GM19035 (cell line): Measurements from ENCODE around the gene PRR7.

Source experiments
- ATAC-seq: cut with Tn5 transposase; IDR thresholded peaks from one replicate; pipeline ENCODE4 v1.9.1; 2021; ENCODE audit not compliant: unreplicated experiment

The PRR7 gene

DNA sequence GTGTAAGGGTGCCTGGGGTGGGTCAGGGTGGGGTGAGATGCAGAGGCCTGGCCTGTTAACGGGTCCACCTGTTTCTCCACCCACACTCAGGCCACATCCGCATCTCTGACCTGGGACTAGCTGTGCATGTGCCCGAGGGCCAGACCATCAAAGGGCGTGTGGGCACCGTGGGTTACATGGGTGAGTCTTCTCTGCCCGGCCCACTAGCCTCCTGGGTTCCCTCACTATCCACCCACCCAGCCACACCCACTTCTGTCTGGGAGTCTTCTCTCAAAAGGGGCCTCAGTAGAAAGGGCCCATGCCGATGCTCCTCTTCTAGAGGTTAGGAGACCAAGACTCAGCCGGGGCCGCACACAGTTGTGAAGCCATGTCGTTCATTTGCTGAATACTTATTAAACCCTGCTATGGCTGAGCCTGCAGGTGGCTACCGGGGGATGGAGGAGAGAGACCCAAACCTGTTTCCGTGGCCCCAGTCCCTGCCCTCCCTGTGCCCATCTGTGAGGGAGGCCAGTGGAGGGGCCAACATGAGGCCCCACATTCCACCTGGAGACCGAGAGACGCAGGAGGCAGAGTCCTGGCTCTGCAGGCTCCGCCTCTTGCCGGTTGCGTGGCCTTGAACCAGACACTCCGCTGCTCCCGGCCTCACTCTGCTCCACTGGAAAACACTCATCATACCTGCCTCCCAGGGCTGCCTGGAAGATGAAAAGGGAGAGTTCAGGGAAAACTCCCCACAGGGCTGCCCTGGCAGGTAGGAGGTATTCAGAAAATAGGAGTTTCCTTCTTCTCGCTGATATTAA lies 11.5 kb upstream of the PRR7 start:
- ATAC-seq = no peak

DNA sequence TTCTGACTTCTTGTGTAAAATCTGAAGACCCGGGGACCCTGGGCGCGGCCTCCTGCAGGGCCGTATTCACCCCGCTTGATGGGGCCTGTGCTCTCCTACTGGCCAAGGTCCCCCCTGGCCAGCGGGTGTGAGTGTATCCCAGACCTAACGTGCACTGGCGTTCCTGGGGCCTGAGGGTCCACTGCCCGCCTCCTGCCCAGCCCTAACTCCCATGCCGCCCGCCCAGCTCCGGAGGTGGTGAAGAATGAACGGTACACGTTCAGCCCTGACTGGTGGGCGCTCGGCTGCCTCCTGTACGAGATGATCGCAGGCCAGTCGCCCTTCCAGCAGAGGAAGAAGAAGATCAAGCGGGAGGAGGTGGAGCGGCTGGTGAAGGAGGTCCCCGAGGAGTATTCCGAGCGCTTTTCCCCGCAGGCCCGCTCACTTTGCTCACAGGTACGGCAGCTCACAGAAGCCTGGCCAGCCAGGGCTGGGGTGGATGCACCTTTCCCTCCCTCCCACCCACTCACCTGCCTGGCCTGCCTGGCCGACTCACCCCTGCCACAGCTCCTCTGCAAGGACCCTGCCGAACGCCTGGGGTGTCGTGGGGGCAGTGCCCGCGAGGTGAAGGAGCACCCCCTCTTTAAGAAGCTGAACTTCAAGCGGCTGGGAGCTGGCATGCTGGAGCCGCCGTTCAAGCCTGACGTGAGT lies 10.6 kb upstream of the PRR7 start:
- ATAC-seq = no peak

DNA sequence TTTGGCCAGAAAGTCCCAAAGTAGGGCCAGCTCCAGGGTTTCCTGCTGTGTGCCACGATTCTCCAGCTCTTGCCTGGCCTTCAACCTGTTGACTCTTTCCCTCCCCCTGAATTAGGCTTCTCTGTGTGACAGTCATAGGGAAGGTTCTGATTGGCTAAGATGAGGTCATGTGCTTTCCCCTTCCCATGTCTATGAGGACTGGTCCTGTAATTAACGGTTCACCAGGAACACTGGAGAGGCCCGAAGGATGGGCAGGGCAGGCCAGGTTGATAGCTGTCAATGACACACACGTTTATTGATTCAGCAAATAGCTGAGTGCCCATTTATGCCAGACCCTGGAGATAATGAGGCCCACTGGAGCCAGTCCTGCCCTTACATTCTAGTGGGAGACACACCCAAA lies 9.0 kb upstream of the PRR7 start:
- no peak for ATAC-seq

DNA sequence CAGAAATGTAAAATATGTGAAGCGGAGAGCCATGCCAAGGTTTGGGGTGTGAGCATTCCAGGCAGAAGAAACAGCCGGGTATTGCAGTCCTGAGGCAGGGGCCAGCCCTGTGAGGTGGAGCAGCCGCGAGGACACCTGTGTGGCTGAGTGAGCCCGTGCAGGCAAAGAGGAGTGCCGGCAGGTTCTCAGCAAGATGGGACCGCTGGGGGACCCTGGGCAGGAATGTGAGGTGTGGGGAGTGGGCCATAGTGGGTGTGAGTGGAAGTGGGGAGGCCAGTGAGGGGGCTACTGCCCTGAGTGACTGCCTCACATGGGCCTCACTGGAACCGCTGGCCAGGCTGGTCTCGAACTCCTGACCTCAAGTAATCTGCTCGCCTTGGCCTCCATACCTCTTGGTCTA lies 8.1 kb upstream of the PRR7 start:
- ATAC-seq = no peak

DNA sequence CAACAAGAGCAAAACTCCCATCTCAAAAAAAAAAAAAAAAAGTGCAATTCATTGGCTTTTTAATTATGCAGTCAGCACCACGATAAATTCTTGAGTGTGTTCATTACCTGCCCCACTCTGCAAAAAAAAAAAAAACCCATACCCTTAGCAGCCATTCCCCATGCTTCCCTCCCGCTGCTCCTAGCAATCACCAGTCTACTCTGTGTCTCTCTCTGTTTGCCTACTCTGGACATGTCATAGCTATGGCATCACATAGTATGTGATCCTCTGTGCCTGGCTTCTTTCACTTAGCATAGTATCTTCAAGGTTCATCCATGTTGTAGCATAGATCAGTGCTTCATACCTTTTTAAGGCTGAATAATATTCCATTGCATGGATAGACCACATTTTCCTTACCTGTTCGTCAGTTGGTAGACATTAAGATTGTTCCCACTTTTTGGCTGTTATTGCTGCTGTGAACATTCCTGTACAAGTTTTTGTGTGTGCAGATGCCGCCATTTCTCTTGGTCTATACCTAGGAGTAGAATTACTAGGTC lies 7.0 kb upstream of the PRR7 start:
- ATAC-seq = no peak

DNA sequence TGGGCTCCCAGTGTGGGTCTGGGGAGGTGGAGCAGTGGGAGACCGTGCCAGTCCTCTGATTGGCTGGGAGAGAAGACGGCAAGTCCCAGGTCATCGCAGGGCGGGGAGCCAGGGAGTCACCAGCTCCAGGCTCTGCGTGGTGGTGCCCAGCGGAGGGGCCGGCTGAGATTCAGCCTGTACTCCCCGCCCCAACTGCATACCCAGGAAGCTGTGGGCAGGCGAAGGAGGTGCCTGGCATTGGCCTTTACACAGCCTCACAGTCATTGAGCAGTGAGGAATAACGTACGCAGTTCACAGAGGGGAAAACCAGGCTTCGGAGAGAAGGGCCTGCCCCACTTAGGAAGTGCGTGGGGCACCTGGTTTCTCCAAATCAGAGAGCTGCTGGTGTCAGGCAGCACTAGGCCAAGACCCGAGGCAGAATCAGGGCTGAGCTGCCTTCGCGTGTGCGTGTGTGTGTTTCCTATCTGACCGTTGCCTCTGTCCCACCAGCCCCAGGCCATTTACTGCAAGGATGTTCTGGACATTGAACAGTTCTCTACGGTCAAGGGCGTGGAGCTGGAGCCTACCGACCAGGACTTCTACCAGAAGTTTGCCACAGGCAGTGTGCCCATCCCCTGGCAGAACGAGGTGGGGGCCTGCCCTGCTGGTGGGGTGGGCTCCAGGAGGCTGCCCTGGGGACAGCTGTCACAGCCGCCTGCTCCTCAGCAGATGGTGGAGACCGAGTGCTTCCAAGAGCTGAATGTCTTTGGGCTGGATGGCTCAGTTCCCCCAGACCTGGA lies 6.2 kb upstream of the PRR7 start:
- no peak for ATAC-seq

DNA sequence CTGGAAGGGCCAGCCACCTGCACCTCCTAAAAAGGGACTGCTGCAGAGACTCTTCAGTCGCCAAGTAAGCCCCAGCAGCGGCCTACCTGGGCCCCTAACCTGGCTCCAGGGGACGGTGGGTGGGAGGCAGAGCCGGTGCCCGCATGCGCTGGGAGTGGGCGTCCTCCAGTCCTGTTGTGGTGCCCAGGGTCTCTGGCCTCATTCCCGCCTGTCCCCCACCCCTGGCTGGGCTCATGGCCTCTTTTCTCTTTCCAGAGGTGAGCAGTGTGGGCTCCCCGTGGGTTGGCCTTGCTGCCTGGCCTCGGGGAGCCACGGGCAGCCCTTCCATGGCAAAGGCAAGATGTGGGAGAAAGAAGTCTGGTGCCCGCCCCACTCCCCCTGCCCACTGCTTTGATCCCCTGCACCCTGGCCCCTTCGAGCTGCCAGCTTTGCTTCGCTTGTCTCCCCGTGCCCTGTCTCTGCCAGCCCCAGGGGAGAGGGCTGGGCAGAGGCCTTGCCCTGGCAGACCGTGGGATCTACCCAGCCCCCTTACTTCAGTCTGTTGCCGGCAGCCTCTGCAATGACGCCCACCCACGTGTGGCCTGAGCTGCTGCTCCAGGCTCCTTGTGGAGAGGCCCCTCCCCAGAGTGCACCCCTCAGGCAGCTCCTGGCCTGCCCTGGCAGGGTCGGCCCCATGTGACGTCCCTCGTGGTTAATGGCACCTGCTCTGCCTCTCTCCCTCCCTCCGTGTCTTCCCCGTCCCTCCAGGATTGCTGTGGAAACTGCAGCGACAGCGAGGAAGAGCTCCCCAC lies 5.4 kb upstream of the PRR7 start:
- no peak for ATAC-seq

DNA sequence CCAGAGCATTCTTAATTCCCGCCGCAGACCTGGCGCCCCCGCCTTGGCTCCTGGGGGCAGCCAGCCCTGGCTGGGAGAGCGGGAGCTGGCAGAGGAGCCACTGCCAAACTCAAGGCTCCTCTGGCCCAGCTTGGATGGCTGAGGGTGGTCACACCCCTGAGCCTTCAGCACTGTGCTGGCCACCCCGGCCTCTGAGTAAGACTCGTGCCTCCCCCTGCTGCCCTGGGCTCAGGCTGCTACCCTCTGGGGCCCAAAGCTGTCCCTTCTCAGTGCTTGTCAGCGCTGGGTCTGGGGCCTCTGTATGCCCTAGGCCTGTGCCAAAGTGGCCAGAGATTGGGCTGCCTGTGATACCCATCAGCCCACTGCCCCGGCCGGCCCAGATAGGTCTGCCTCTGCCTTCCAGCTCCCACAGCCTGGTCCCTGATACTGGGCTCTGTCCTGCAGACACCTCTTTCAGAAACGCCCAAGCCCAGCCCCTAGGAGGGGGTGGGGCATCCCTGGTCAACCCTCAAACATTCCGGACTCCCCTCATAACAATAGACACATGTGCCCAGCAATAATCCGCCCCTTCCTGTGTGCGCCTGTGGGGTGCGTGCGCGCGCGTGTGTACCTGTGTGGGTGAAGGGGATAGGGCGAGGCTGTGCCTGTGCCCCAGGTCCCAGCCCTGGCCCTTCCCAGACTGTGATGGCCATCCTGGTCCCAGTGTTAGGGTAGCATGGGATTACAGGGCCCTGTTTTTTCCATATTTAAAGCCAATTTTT lies 4.4 kb upstream of the PRR7 start:
- no peak for ATAC-seq

DNA sequence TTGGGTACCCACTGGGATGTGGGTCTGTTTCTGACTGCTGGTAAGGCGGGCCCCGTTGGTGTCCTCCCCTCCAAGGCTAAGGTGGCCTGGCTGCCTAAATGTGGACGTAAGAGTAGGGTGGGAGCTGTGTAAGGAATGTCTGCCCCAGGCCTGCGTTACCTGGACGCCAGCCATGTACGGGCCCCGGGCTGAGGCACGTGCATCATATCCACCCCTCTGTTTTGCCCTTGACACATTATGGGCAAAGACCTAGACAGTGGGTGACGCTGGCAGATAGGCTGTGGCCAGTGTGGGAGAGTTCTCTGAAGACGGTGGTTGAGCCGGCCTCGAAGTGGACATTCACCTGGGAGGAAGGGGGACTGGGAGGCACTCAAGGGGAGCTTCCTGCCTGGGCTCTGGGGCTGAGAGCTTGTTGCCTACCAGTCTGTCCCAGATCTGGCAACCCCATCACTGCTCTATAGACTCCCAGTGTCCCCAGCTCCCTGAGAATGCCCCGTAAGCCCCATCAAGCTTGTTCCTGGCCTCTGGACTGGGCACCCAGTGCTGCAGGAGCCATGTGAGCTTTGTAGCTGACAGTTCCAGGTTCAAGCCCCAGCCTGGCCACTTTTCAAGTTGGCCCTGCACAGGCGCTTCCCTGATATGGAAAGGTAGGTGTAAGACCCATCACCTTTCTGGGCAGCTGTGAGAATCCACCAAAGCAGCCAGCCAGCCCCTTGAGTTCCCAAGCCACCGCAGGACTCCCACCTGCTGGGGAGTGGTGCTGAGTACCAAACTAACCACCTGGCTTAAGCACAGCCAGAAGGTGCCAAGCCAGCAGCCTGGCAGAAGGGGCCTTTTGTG lies 3.2 kb upstream of the PRR7 start:
- ATAC-seq = no peak

DNA sequence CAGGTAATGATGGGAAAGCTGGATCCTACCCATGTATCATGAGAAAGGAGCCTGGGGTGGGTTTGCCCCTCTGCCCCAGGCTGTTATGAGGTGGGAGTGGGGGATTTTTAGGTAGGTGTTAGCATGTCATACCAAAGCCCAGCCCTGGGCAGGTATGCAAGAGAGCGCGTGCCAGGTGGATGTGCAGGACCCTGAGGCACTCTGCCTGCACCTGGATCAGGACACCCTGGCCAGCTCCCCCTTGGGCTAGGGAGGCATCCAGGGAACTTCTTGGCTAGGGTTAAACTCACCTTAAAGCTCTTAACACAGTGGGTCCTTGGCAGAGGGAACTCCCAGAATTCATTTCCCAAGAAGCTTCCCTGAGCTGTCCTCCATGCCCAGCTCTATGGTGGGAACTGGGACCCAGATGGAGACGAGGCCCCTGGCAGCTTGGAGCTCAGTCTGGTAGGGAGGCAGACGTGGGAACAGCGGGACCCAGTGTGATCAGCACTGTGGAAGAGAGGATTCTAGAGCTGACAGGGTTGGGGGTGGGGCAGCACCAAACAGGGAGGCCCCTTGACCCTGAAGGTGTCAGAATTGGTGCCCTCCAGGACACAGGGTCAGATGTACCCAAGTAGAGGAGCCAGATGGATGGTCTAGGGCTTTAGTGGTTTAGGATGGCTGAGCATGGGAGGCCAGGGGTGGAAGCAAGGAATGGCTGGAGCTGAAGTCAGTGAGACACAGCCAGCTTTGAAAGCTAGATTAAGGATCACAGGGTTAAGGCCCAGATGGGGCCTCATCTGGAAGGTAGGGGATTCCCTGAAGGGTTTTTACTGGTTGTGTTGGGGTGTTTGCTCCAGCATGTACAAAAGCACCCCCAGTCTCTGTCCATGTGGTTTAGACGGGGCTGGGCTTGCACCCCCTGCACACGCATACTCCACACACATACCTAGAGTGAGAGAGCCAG lies 2.2 kb upstream of the PRR7 start:
- no peak for ATAC-seq

DNA sequence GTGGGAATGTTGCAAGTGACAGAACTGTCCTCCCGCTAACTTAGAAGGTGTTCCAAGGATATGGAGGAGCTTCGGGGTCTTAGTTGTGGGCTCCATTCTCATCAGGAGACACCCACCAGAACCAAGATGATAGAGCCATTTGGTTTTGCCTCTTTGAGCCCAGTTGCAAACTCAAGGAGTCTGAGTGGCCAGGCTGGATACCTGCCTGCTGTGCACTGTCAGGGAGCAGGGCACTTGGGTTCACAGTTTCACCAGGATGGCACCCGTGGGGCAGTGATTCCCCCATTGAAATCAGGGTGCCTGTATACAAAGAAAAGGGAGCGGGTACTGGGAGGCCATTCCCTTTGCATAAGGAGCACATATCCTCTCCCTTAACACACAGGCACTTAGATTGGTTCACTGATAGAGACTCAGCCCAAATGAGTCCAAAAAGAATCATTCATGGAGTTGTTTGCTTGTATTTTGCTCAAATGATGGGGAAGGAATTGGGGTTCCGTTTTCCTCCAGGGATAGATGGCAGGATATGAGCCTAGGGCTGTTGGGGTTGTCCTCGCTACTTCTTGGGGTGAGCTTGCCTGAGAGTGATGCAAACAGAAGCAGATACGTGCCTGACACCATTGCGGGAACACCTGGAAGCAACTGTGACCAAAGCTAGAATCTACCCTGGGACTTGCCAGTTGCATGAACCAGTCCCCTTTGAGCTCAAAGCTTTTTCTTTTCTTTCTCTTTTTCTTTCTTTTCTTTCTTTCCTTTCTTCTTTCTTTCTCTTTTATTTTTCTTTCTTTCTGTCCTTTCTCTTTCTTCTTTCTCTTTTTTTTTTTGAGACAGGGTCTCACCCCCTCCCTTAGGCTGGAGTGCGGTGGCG lies 1.3 kb upstream of the PRR7 start:
- no peak for ATAC-seq

DNA sequence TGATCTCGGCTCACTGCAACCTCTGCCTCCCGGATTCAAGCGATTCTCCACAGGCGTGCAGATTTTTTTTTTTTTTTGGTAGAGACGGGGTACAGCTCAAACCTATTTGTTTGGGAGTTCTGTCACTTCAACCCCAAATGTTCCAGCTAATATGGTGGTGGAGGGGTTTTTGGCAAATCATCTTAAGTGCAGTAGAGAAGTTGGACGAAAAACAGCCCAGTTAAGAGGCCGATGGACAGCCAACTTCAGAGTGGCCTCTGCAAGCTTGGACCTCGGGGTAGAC lies 756 bp upstream of the PRR7 start:
- ATAC-seq = no peak

DNA sequence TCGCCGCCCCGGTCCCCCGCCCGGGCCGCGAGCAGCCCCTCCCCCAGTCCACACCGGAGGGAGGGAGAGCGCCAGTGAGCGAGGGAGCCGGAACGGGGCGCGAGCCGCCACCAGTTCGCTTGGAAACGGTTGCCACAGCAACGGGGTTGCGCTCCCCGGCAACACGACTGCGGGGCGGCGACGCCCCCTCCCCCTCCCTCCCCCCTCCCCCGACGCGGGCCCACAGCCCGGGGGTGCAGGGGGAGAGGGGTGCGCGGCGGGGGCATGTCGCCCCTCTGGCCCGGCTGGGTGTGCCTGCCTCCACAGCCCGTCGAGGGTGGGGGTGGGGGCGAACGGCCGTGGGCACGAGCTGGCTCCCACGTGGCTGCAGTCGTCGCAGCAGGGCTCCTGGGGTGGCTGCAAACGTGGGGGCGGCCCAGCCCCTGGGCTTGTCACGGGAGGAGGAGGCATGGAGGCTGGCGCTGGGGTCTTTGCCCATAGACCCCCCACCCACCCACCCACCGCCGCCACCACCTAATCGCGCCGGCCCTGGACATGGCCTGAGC lies 524 bp downstream of the PRR7 start:
- peak; percentile 33 for ATAC-seq

DNA sequence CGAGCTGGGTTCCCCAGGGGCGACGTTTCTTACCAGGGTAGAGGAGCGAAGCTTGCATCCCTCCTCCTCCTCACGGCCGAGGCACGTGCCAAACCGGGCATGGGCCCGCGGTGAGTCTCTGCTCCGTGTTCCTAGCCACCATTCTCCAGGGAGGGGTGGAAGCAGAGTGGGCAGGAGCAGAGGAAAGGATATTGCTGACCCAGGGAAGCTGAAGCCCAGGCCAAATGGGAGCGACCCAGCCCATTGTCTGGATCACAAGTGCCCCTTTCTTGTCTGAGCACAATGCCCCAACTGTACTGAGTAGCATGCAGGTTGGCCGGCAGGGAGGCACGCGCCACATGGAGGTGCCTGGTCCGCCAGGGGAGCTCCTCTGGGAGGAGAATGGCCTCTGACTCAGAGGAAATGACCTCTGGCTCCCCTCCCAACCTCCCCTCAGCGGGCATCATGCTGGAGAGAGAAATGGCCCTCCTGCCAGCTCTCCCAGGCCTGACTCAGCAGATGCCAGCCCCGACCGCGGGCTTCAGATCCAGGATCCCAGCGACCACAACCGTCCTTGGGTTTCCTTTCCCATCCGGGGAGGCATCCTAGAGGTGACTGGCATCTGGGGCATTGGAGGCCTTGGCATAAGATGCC lies 1.1 kb downstream of the PRR7 start:
- no peak for ATAC-seq

DNA sequence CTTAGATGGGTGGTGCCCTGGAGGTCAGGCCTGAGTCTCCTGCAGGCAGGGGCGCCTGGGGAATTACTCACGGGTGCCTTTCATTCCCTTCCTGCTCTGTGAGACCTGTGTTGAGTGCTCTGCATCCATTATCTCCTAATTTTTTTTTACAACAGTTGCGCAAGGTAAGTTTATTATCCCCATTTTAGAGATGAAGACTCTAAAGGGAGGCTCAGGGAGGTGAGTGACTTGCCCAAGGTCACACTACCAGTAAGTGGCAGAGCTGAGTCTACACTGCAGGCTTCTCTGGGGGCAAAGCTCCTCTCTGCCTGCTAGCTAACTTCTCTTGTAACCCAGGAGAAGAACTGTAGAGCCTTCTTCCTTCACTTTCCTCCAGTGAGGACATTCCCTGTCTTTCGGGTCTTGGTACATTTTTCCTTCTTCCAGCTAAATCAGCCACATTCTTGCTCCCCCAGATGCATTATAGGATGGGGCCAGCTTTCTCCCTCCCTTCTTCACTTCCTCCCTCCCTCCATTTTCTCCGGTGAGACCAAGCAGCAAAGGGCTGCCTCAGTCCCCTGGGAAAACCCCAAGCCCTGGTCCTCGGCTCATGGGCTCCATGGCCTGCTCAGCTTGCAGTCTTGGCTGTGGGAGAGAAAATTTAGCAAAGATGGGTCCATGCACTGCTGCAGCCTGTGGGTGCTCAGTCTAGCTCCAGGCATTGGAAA lies 1.8 kb downstream of the PRR7 start:
- ATAC-seq = no peak
